Measurements from ENCODE around the gene KRT76.
"Not testable (repeated sequence)": the region's sequence is repeated elsewhere in the genome, so short reads cannot be mapped to it uniquely, and the experiment has no call there.

KRT76 gene

GRCh38 chr12:52759695-52760094, 17.4 kb downstream of the KRT76 start:
- no peak for DNase-seq (ENCODE audit: low read depth in 2 of 2)

DNA sequence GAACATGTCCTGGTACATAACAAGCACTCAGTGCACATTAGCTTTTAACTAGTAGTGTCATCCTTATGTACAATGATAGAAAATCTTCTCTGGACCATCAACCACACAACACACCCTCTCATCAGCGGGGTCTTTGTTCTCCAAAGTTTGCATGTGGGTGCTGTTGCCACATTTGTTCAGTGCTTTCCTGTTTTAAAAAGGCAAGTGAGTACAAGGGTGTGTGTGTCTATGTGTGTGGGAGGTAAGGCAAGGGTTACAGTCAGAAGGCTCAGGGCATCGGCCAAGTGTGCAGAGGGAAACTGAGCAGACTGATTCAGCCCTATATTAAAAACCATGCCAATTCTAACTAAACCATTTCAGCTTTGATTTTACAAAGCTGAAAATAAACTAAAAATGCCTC, 17.9 kb downstream of the KRT76 start:
- no peak for DNase-seq (ENCODE audit: low read depth in 2 of 2)

DNA sequence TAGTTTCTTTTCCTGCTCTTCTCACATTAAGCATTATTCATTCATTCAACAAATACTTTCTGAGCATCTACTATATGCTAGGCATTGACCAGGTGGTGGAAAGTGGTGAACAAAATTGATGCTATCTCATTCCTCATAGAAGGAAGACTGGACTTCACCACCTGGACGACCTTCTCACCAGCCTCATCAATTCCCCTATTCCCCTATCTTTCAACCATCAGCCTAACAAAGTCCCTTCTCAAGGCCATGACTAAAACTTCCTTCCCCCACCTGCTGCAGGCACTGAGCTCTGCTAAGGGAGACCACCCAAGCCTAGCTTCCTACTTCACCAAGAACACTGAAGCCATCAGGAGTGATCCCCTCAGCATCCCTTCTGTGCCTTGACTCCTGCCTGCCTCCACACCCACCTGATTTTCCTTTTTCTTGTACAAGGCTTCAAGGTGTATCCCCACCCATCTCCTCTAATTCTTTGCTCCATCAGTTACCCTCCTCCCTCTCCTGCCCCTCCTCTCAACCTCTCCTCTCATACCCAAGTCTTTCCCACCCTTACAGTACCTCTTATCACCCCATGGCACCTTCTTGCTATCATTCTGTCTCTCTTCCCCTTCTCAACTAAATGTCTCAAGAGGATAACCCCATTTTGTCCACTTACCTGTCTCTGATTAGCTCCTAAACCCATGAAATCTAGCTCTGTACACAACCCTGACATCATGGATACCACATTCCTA, 19.5 kb downstream of the KRT76 start:
- DNase-seq (ENCODE audit: low read depth in 2 of 2): no peak

GRCh38 chr12:52756281-52756960, 20.7 kb downstream of the KRT76 start:
- DNase-seq (ENCODE audit: low read depth in 2 of 2): no peak

DNA sequence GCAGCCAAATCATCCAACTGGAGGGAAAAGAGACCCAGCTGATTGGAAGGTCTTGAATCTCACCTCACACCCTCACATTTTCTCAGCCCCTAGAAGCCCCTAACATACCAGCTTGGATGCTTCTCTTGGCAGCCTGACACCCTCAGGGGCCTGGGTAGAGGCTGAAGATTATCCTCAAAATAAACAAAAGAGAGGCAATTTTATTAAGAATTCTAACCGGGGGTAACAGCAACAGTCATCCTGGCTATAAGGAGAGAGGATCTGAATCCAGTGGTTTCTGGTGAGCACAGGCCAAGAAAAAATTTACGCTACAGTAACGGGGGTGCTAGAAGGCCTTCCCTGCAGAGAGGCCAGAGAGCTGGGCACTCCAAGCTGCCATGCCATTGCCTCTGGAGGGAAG, 21.6 kb downstream of the KRT76 start:
- no peak for DNase-seq (ENCODE audit: low read depth in 2 of 2)

DNA sequence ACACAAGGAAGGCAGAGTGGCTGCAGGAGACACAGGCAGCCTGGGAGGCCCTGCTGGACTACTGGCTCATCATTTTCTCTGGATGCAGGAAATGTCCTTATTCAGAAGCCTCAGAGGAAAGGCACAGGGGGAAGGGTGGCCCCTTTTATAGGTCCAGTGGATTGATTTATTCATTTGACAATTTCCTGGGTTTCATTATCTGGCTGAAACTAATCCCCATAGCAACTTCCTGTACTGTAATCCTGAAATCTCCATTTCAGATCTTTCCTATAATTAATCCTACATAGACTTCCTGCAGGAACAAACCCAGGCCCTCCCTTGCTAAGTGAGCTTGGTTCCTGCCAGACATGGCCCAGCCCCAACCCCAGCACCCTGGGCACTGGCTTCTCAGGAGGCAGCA, 23.0 kb downstream of the KRT76 start:
- no peak for DNase-seq (ENCODE audit: low read depth in 2 of 2)

GRCh38 chr12:52753283-52753682, 23.9 kb downstream of the KRT76 start:
- DNase-seq (ENCODE audit: low read depth in 2 of 2): no peak

DNA sequence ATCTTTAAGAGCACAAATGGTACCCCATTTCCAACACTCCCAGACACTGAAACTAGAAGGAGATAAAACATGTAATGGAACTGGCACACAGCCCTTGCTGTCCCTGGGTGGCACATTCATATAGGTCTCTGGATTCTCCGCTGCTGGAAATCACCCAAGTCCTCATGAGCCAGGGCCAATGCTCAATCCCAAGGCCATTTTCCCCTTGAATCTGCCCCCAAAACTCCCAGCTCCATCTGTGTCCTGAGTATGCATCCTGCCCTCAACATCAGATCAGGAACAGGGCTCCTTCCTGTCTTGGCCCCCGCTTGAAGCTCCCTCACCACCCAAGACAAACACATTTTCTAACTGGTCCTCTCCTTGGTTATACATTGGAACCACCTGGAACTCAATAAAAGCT, 24.6 kb downstream of the KRT76 start:
- DNase-seq (ENCODE audit: low read depth in 2 of 2): no peak

DNA sequence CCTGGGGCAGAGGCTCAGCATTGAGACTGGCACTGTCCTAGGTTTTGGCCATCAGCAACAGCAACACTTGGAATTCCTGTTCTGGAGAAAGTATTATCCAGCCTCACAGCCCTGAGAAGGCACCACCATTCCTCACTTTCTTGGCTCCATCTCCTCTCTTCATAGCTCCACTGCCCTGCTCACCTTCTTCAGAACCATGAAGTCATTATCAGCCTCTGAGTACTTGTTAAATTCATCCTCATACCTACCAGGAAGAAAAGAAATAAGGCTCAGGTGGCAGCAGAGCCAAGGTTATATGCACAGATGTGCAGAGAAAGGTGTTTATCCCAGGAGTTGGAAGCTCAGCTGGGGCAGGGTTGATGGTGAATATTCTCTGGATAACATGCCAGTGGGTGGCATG, 25.4 kb downstream of the KRT76 start:
- no peak for DNase-seq (ENCODE audit: low read depth in 2 of 2)

GRCh38 chr12:52750532-52750931, 26.6 kb downstream of the KRT76 start:
- DNase-seq (ENCODE audit: low read depth in 2 of 2): not testable (repeated sequence)

DNA sequence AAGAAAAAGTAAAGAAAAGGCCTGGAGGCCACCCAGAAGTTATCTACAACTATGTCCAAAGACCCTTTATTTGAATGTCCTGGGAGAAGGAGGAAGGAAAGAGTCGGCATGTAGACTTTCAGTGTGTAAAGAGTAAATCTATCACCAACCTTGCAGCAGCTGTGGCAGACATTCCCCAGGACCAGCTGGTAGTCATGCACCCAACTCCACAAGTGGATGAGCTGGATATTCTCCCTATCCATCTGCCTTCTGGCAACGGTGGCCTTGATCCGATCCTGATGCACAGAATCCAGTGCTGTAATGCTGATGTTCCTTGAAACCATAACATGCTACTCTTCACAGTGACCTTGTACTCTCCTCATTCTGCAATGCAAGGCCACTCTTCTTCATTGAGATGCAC, 27.3 kb downstream of the KRT76 start:
- no peak for DNase-seq (ENCODE audit: low read depth in 2 of 2)

DNA sequence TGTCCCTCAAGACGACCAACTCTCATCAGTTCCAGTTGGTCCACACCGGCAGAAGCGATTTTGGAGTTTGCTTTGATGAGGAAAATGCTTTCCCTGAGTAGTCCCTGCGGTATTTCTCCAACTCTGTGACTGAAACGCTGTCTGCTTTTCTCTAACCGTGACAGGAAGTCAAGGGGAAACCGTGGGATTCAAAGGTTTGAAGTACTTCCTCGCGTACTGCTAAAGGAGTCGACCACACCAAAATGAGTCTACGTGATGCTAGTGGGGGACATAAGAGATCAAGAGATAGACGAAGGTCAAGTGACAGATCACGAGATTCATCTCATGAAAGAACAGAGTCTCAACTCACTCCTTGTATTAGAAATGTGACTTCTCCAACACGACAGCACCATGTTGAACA, 28.6 kb downstream of the KRT76 start:
- DNase-seq (ENCODE audit: low read depth in 2 of 2): no peak

GRCh38 chr12:52745554-52745953, 31.6 kb downstream of the KRT76 start:
- no peak for DNase-seq (ENCODE audit: low read depth in 2 of 2)

- DNase-seq (ENCODE audit: low read depth in 2 of 2): no peak
Measured at GRCh38 chr12:52744493-52745156, 32.5 kb downstream of the KRT76 start.

GRCh38 chr12:52742822-52743457, 34.2 kb downstream of the KRT76 start:
- DNase-seq (ENCODE audit: low read depth in 2 of 2): no peak

GRCh38 chr12:52742196-52742580, 35.0 kb downstream of the KRT76 start:
- DNase-seq (ENCODE audit: low read depth in 2 of 2): no peak

GRCh38 chr12:52741375-52742195, 35.6 kb downstream of the KRT76 start:
- DNase-seq (ENCODE audit: low read depth in 2 of 2): peak; percentile 32 to 50

DNA sequence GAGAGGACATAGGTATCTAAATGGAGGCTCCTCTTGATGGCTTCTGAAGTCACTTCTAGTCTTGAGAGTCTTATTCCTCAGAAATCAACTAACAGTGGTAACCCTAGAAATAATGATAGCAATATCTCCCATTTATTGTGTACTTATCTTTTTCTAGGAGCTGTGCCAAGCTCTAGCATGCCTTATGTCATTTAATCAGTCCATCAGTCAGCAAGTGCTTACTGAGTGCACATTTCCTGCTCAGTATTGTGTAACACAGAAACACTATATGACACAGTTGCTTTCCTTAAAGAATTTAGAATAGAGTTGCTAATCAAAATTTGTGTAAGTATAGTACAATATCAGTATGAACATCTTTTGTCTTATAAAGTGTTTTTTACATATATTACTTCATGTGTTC, 36.6 kb downstream of the KRT76 start:
- no peak for DNase-seq (ENCODE audit: low read depth in 2 of 2)

DNA sequence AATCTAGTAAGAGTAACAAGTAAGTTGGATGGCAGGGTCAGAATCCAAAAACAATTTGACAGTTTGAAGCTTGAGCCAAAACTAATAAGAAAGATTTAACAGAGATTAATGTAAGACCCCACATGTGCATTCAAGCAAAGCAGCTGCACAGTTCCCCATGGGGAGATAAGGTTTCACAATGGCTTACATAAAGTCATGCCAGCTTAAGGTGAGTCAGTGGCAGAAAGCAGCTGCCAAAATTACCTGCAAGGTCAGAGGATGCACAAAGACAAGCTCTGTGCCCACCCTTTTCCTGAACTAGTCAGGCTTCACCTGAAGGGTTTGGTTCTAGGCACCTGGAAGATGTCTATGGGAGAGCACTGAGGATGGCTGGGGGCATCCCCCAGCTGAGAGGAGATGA, 37.2 kb downstream of the KRT76 start:
- DNase-seq (ENCODE audit: low read depth in 2 of 2): no peak

GRCh38 chr12:52735816-52736632, 41.1 kb downstream of the KRT76 start:
- no peak for DNase-seq (ENCODE audit: low read depth in 2 of 2)

DNA sequence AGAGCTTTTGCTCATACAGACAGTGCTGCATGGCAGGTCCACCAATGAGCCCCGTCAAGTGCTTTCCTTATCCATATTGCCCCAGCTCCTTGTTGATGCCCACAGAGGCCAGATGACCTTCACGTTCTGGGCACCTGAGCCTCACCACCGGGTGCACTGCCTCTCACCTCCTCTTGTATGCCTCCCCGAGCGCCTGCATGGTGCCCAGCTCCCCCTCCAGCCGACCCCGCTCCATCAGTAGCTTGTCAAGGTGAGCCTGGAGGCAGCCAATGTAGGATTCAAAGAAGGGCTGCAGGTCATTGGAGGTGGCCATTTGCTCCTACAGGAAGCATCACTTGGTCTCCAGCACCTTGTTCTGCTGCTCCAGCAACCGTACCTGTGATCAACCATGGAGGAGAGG, 42.0 kb downstream of the KRT76 start:
- no peak for DNase-seq (ENCODE audit: low read depth in 2 of 2)
